ENCODE measurements around the gene ADRA1B.

DNA sequence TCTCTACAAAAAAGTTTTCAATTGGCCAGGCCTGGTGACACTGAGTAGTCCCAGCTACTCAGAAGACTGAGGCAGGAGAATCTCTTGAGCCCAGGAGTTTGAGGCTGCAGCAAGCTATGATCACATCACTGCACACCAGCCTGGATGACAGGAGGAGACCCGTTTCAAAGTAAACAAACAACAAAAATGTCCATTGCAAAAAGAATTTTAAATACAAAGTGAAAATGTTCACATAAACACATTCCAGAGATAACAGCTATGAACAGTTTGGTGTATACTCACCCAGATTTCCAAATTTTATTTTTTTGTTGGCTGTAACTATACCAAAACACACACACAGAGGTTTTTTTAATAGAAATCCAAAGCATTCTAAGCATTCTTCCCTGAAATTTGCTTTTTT lies 39.8 kb downstream of the ADRA1B start:
- no peak for TF ChIP-seq CTCF (IDR thresholded peaks at IDR 0.05)
- no peak for TF ChIP-seq POLR2A (IDR thresholded peaks at IDR 0.05)

Data from ovary (tissue), 3 donors.